ENCODE data around the gene IPPK.
"Not testable (repeated sequence)": the region's sequence is repeated elsewhere in the genome, so short reads cannot be mapped to it uniquely, and the experiment has no call there.

IPPK gene

DNA sequence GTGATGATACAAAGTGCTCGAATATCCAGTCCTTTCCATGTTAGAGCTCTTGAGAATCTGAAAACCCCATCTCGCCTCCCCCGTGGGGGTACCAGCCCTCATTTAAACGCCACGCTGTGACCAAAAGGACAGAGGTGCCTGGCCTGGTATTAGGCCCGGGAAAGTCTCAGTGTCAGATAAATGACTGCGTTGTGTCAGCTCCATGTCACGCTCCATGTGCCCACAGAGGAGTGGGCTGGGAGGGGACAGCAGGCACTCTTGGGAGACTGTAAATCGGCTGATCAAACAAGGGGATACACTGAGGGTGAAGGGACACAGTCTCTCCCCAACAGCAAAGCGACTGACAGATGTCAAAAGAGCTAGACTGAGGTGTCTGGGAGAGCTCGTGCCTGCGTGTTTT, 68.5 kb downstream of the IPPK start:
- in situ Hi-C loops (cut with MboI; ENCODE audit: low sequenced_read_pairs) = no loop called here

DNA sequence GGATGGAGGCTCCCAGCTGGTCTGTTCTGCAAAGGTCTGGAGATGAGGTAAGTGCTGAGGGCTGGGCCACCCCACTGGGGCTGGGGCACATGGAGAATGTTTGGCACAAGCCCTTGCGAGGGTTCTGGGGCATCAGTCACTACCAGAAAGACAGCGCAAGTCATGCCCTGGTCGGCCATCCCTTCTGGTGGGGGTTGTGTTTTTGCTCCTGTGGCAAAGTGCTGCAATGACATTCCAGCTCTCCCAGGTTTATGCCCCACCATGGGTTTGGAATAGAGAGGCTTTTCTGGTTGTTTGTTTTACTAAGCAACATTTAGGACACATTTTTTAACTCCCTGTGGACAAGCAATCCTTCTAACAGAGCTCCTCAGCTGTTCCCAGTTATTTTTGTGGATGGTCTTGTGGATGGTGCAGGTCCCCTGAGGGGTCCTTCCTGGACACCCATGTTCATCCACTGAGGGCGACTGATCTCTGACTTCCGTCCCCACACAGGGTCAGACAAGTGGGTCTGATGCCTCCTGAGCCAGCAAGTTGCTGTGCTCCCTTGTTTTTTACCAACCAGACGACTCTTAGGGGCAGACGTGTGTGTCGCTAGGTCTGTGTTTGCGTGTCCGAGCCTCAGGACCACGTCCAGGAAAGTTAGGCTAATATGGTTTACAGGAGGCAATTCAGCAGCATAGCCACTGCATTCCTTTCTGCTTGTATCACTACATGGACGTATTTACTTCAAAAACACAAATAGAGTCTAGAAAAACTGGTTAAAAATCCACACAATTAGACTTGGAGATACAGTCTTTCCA, 69.3 kb downstream of the IPPK start:
- in situ Hi-C loops (cut with MboI; ENCODE audit: low sequenced_read_pairs) = no loop called here

DNA sequence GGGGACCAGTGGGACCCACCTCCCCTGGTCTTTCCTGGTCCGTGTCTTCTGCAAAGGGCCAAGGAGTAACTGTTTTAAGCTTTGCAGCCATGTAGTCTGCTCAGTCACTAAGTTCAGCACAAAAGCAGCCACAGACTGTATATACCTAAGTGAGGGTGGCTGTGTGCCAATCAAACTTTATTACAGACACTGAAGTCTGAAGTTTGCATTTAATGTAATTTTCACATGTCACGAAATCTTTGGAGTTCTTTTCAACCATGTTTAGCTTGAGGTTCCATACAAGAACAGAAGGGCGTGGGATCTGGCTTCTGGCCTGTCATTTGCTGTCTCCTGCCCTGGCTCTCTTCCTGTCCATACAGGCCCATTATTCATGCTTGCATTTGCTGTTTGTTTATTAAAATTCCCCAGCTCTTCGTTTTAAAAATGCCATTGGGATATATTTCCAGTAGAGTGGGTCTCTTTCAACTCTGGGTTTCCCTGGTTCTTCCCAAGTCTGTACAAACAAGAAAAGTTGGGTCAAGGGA, 69.9 kb downstream of the IPPK start:
- in situ Hi-C loops (cut with MboI; ENCODE audit: low sequenced_read_pairs) = no loop called here

DNA sequence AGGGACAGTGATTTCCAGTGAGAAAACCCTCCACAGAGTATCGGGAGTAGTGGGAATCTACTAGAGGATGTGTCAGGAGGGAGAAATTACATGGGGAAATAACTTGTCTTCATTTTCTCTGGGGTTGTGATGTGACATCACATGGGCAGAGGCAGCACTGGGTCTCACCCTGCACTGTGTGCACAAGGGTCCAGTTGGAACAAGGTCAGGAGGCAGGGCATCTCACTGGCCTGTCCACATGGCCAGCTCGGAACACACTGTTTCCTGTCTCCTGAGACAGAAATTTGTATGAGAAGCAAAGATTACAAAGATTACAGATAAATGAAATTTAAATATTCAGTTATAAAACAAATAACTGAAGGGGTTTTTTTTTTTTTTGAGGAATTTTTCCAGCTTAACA, 71.5 kb downstream of the IPPK start:
- in situ Hi-C loops (cut with MboI; ENCODE audit: low sequenced_read_pairs) = no loop called here

DNA sequence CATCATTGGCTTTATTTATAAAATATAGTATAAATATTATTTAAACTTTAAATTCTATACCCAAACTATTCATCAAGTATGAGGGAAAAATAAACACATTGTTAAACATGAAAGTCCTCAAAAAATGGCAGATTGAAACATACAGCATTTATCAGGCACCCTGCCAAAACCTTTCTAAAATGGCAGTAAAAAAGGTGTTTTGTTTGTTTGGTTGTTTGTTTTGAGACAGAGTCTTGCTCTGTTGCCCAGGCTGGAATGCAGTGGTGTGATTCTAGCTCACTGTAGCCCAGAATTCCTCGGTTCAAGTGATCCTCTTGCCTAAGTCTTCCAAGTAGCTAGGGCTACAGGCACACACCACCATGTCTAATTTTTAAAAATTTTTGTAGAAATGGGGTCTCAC, 74.0 kb downstream of the IPPK start:
- in situ Hi-C loops (cut with MboI; ENCODE audit: low sequenced_read_pairs) = no loop called here

DNA sequence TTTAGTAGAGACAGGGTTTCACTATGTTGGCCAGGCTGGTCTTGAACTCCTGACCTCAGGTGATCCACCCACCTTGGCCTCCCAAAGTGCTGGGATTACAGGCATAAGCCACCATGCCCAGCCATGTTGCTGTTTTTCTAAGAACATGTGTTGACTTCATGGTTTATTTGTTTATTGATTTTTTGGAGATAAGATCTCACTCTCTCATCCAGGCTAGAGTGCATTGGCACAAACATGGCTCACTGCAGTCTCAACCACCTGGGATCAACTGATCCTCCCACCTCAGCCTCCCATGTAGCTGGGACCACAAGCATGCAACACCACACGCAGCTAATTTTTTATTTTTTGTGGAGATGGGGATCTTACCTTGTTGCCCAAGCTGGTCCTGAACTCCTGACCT, 74.9 kb downstream of the IPPK start:
- in situ Hi-C loops (cut with MboI; ENCODE audit: low sequenced_read_pairs) = not testable (repeated sequence)

DNA sequence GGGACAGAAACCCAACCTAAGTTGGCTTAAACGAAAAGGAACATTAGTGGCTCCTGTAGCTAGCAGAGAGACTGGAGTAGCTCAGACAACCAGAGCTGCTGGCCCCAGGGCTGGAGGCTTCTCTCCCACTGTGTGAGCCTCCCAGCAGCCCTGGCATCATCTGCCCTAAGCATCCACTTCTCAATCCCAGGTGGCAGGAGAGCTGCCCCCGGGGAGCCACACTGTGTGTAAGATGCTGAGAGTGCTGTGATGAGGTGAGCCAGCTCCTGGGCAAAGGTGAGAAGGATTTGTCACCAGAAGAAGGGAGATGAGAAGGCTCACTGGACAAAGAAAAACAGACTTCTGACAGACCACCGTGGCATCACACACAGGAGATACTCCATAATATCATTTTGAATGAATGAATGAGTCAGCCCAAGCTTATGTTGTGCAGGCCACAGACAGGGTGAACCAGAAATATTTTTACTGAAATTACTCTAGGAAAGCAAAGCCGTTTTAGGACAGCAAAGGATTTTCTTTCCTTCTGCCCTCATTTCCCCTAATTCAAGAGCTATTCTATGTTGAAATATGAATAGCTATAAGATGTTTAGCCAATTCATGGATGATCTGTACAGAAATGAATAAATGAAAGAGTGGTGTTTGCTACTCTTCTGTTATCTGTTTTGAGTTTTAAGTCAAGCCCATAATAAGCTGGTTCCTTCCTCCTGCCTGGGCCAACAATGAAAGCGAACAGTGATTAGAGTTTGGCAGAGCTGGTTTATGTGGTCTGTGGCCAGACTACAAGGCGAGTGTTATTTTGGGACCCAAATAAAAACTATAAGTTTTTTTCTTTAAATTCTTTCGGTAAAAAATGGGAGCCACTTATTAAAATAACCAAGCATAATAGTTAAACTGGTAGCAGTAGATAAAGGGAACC, 76.7 kb downstream of the IPPK start:
- in situ Hi-C loops (cut with MboI; ENCODE audit: low sequenced_read_pairs) = no loop called here

DNA sequence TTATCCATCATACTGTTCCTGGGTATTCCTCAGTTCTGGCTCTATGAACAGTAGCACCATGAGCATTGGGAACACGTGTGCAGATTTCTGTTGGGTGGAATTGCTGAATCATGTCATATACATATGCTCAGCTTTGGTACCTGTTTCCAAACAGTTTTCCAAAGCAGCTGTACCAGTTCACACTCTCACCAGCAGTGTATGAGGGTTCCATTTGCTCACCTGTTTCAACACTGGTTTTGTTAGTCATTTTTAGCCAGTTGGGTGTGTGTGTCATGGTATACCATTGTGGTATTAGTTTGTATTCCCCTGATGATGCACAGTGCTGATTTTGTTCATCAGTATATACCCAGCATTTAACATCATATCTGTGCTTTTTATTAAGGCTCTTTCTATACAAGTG, 77.4 kb downstream of the IPPK start:
- in situ Hi-C loops (cut with MboI; ENCODE audit: low sequenced_read_pairs) = no loop called here

DNA sequence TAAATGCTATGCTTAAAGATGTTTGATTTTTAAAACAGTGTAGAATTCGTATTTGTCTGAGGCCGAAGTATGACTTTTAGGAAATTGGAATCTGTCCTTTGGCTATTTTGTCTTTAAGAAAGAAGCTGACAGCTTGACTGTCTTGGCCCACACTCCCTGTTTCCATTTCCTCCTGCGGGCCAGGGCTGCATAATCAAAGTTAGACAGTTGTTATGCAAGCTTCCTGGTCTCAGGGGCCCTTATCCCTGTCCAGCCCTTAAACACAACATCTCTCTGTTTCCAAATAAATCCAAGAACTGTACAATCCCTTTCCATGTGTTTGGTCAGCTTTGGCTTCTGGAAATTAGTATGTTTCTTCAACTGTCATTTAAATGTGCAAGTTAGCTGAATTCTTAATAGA, 79.6 kb downstream of the IPPK start:
- in situ Hi-C loops (cut with MboI; ENCODE audit: low sequenced_read_pairs) = no loop called here

DNA sequence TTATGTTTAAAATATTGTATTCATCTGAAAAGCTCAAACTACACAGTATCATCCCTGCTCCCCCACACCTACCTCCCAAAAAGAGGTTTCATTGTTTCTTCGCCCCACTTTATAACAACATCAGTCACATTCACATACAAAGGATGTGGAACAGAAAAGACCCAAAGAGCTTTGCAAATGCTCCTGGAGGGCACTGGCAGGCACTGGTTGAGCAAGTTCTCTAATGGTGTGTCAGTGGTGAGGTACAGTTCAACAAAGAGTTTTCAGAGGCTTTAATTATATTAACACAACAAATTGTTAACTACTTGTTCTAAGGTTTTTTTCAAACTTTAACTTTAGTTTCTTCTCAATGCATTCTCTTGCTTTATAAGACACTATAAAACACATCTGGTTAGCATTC, 80.0 kb downstream of the IPPK start:
- in situ Hi-C loops (cut with MboI; ENCODE audit: low sequenced_read_pairs) = no loop called here

DNA sequence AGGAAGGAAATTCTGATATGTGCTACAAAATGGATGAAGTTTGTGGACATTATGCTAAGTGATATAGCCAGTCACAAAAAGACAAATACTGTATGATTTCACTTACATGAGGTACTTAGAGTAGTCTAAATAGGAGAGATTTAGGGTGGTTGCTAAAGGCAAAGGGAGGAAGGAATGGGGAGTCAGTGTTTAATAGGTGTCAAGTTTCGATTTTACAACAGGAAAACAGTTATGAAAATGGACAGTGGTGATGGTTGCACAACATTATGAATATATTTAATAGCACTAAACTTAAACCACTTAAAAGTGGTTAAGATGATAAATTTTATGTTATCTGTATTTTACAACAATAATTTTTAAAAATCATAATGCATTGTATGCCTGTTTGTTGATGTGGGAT, 93.8 kb downstream of the IPPK start:
- in situ Hi-C loops (cut with MboI; ENCODE audit: low sequenced_read_pairs) = no loop called here

DNA sequence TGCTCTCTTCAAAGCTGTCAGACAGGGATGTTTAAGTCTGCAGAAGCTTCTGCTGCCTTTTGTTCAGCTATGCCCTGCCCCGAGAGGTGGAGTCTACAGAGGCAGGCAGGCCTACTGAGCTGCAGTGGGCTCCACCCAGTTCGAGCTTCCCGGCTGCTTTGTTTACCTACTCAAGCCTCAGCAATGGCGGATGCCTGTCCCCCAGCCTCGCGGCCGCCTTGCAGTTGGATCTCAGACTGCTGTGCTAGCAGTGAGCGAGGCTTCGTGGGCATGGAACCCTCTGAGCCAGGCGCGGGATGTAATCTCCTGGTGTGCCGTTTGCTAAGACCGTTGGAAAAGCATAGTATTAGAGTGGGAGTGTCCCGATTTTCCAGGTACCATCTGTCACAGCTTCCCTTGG, 96.3 kb downstream of the IPPK start:
- in situ Hi-C loops (cut with MboI; ENCODE audit: low sequenced_read_pairs) = not testable (repeated sequence)

DNA sequence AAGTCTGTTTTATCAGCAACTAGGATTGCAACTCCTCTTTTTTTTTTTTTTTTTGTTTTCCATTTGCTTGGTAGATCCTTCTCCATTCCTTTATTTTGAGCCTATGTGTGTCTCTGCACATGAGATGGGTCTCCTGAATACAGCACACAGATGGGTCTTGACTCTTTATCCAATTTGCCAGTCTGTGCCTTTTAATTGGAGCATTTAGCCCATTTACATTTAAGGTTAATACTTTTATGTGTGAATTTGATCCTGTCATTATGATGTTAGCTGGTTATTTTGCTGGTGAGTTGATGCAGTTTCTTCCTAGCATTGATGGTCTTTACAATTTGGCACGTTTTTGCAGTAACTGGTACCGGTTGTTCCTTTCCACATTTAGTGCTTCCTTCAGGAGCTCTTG, 98.1 kb downstream of the IPPK start:
- in situ Hi-C loops (cut with MboI; ENCODE audit: low sequenced_read_pairs) = not testable (repeated sequence)

DNA sequence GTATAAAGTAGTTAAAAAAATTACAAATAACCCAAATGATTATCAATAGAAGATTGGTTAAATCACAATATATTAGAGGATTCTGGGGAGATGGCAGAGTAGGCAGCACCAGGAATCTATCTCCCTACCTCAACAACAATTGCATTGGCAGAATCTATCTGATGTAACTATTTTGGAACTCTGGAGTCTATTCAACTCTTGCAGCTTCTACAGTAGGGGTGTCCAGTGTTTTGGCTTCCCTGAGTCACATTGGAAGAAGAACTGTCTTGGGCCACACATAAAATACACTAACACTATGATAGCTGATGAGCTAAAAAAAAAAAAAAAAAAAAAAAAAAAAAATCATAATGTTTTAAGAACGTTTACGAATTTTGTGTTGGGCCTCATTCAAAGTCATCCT, 104.9 kb downstream of the IPPK start:
- in situ Hi-C loops (cut with MboI; ENCODE audit: low sequenced_read_pairs) = no loop called here

DNA sequence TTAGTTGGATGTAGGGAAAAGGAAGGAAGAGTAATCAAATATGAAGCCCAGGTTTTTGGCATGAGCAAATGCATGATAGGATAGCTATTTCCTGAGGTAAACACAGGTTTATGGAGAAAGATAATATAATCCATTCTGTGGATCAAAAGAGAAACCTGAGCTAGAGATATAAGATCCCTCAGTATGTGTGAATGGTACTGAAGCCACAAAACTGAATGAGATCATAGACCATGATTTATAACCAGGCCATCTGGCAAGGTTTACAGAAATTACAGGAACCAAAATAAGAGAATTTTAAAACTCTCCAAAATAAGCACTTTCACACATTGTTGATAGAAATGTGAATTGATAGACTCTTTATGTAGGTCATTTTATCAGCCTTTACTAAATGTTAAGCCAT, 105.4 kb downstream of the IPPK start:
- in situ Hi-C loops (cut with MboI; ENCODE audit: low sequenced_read_pairs) = no loop called here

Measured in HL-60/S4 treated with retinoic acid at 250 ng/mL for 4 days and 3 days (cell line).